HG03575 (cell line): ENCODE measurements around the gene DDI2.

ENCODE experiments used
- ATAC-seq: cut with Tn5 transposase; IDR thresholded peaks from one replicate; pipeline ENCODE4 v1.9.1; 2021; ENCODE audit not compliant: unreplicated experiment, insufficient number of reproducible peaks, low FRiP score; ENCODE audit errors: extremely low read depth

Gene DDI2

DNA sequence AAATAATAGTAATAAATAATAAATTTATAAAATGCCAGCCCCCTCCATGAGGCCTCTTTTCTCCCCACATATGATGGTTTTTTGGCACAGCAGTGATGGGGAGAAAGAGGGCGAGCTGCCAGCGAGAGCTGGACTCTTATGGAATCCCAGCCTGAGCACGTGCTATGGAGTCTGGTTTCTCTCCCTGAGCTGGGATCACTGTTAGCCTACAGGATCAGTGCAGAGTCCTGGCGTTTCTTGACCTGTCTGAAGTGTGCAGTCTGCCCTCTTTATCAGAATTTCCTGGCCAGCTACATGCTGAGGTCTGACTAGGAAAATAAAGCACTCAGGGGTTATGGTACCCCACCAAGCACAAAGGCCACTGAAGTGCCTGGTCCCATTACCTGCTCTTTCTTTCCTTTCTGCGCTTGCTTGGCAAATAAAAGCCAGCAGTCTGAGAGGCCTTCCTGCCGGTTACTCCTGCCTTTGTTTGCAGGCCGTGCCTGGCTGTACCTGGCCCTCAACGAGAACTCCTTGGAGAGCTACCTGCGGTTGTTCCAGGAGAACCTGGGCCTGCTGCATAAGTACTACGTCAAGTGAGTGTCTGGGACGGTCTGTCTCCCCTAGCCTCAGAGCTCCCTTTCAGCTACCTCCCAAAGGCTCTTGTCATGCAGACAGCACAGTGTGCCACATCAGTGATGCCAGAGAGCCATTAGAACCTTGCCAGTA, 100.3 kb downstream of the DDI2 start:
- no peak for ATAC-seq

DNA sequence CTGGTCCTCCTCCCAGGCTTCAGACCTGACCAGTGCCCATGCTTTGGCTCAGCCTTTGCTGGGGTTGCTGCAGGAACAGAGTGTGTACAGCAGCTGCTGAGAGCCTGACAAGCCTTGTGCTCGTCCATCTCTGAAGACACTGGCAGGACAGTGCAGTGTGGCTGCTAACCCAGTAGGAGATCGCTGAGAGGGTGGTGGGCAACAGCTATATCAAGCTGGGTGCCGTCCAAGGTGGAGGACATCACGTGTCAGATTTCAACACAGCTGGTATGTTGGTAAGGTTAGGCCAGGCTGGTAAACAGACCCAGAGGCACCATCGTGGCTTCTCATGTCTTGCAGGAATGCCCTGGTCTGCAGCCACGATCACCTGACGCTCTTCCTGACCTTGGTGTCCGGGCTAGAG, 100.9 kb downstream of the DDI2 start:
- ATAC-seq = no peak
